M059J (cell line): ENCODE data around the gene SELENOV. TPM values are rescaled to one million over a fixed set of nuclear protein-coding genes. Genes with fewer than 3 reads are reported as not detected.
"Not testable (repeated sequence)": the region's sequence is repeated elsewhere in the genome, so short reads cannot be mapped to it uniquely, and the experiment has no call there.

Source experiments
- DNase-seq: peaks from one replicate; pipeline ENCODE4 v3.0.0-alpha.2; 2012; ENCODE audit warnings: low read depth
- total RNA-seq: library from RNA; depleted of rRNA; stranded (reverse); fragments of >200 nt; shearing (Covaris generic); gene quantifications from 2 replicates; pipeline ENCODE4 v1.2.3, GENCODE V29; 2014; rRNA removed

Gene SELENOV, protein sequence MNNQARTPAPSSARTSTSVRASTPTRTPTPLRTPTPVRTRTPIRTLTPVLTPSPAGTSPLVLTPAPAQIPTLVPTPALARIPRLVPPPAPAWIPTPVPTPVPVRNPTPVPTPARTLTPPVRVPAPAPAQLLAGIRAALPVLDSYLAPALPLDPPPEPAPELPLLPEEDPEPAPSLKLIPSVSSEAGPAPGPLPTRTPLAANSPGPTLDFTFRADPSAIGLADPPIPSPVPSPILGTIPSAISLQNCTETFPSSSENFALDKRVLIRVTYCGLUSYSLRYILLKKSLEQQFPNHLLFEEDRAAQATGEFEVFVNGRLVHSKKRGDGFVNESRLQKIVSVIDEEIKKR
- total RNA-seq: not detected in 2 replicates

GRCh38 chr19:39514840-39515550, at the start of gene SELENOV:
TSS of gene SELENOV (plus strand) at chr19:39515139. CDS start at chr19:39515213, 74 bp downstream.
- no peak for DNase-seq

DNA sequence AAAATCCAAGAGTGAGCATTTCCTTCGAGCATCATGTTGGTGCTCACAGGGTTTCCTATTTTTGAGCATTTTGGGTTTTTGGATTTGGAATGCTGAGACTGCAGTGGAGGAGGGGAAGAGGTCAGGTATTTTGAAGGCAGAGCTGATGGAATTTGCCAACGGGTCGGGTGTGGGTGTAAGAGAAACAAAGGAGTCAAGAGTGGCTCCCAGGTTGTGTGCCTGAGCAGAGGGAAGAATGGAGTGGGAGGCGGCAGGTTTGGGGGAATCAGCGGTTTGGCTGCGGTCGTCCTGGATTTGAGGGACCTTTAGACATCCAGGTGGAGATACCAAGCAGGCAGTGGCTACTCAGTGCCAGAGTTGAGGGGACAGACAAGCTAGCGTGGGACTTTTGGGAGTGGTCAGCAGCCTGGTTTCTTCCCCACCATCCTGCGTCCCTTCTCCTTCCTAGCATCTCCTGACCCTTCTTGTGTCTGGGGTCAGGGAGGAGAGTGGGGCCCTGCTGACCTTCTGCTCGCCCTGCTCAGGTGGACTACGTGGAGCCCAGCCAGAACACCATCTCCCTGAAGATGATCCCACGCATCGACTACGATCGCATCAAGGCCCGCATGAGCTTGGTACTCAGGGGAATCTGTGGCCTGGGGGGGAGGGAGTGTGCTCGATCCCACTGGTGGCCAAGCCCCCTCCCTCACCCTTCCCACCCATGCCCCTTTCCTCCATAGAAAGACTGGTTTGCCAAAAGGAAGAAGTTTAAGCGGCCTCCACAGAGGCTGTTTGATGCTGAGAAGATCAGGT, 48.8 kb upstream of the SELENOV start:
- DNase-seq: no peak

DNA sequence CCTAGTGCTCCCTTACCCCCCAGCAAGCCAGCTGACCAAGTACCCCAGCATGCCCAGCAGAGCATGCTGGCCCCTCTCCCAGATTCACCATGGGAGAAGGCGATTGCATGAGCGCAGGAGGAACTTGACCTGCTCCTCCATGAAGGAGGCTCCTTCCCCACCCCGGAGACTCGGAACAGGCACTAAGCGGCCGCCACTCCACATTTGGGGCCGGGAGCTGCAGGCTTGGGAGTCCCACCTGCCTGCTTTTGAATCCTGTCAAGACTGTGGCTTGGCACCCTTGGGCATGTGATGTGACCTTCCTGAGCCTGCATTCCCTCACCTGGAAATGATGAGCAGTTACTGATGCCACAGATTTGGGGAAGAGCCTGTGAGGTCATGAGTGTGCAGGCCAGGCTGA, 47.0 kb upstream of the SELENOV start:
- no peak for DNase-seq

- DNase-seq: no peak
Measured at GRCh38 chr19:39469036-39469435, 45.9 kb upstream of the SELENOV start.

DNA sequence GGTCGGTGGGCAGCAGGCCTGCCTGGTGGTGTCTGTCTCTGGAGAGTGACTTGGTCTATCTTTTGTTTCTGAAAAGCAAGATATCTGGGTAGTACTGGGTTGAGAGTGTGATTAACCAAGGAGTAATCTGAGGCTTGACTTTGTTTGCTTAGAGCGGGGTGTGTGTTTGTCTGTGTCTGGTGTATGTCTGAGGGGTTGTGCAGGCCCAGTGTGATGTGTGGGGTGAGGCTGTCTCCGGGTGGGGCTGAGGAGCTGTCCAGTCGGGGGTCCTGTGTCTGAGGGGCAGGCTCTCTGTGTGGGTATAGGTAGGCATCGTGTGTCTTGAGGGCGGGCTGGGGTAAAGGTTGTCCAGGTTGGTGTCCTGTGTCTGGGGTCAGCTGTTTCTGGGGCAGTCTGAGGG, 45.4 kb upstream of the SELENOV start:
- DNase-seq: no peak

- DNase-seq: no peak
Measured at GRCh38 chr19:39470724-39471339, 44.1 kb upstream of the SELENOV start.

- DNase-seq: no peak
Measured at GRCh38 chr19:39471756-39472536, 43.0 kb upstream of the SELENOV start.

DNA sequence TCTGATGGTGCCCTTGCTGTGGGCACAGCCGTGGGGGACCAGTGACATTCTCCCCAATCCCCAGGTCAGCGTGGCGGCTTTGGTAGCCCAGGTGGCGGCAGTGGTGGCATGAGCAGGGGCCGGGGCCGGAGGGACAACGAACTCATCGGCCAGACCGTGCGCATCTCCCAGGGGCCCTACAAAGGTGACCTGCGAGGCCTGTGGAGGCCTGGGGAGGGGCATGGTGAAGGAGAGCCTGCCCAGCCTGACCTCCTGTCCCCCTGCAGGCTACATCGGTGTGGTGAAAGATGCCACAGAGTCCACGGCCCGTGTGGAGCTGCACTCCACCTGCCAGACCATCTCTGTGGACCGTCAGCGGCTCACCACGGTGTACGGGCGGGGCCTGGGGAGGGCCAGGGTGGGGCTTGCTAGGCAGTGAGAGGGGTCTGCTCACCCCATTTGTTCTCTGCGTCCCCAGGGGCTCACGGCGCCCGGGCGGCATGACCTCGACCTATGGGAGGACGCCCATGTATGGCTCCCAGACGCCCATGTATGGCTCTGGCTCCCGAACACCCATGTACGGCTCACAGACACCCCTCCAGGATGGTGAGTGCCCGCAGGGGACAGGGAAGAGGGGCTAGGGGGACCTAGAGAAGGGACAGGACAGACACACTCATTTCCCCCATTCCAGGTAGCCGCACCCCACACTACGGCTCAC, 42.0 kb upstream of the SELENOV start:
- DNase-seq: no peak

GRCh38 chr19:39473443-39473960, 41.4 kb upstream of the SELENOV start:
- no peak for DNase-seq

DNA sequence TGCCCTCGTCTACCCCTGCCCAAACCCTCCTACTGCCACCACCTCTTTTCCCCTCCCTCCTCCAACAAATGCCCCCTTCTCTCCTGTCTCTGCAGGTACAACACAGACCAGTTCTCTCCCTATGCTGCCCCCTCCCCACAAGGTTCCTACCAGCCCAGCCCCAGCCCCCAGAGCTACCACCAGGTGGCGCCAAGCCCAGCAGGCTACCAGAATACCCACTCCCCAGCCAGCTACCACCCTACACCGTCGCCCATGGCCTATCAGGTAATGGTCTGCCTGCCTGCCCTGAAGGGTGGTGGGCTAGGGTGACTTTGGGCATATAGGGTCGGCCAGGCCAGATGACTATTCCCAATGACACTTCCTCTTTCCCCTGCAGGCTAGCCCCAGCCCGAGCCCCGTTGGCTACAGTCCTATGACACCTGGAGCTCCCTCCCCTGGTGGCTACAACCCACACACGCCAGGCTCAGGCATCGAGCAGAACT, 40.8 kb upstream of the SELENOV start:
- no peak for DNase-seq

- no peak for DNase-seq
Measured at GRCh38 chr19:39475748-39476147, 39.2 kb upstream of the SELENOV start.

DNA sequence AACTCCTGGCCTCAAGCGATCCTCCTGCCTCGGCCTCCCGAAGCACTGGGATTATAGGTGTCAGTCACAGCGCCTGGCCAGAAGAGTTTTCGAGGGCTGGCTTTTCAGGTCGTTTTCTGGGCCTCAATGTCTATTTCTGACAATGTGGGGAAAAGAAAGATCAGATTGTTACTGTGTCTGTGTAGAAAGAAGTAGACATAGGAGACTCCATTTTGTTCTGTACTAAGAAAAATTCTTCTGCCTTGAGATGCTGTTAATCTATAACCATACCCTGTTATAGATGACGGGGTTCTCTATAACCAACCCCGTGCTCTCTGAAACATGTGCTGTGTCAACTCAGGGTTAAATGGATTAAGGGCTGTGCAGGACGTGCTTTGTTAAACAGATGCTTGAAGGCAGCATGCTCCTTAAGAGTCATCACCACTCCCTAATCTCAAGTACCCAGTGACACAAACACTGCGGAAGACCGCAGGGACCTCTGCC, 35.6 kb upstream of the SELENOV start:
- DNase-seq: not testable (repeated sequence)

DNA sequence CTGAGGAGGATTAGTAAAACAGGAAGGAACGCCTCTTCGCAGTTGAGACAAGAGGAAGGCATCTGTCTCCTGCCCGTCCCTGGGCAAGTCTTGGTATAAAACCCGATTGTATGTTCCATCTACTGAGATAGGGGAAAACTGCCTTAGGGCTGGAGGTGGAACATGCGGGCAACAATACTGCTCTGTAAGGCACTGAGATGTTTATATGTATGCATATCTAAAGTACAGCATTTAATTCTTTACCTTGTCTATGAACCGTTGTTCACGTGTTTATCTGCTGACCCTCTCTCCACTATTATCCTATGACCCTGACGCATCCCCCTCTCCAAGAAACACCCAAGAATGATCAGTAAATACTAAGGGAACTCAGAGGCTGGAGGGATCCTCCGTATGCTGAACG, 35.0 kb upstream of the SELENOV start:
- DNase-seq: no peak

GRCh38 chr19:39480337-39481228, 34.4 kb upstream of the SELENOV start, which contains the start of gene TIMM50:
TSS of gene TIMM50 (plus strand) at chr19:39480838. CDS start at chr19:39480854, 16 bp downstream.
- peak; percentile 96 for DNase-seq

- DNase-seq: no peak
Measured at GRCh38 chr19:39481229-39481545, 33.8 kb upstream of the SELENOV start.

DNA sequence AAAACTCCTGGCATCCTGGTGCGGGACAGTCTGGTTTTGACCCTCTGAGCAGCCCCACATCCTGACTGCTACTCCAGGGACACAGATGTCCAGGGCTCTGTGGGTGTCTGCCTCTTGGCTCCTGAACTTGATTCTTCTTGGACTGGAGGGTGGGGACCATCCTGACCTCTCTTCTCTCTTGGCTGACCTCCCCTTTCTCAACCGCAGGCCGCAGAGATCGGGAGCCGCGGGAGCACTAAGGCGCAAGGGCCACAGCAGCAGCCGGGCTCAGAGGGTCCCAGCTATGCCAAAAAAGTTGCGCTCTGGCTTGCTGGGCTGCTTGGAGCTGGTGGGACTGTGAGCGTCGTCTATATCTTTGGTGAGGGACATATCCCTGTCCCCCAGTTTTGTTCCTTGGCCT, 33.3 kb upstream of the SELENOV start:
- no peak for DNase-seq

- DNase-seq: no peak
Measured at GRCh38 chr19:39483141-39483540, 31.8 kb upstream of the SELENOV start.

- no peak for DNase-seq
Measured at GRCh38 chr19:39489756-39490155, 25.2 kb upstream of the SELENOV start.

DNA sequence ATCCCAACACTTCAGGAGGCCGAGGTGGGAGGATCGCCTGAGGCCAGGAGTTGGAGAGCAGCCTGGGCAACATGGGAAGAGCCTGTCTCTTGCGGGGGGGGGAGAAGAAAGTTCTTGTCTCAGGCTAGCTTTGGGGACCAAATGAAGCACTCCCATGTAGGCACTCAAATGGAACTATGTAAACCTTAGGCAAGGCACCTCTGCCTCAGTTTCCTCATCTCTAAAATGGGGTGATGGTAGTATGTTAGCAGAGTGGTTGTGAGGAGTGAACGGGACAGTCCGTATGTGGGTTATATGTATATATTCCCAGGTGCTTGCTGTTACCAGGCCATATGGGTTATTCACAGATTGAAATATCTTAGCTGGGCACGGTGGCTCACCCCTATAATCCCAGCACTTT, 22.7 kb upstream of the SELENOV start:
- DNase-seq: no peak
